OCI-LY3 (cell line): ENCODE results near the gene PDE4A.

Experiments
- H2AFZ ChIP-seq: fragments of 200-600, 300-600 bp; shearing (Covaris generic); 2 replicates; pipeline ENCODE4 v1.6.0; 2014; ENCODE audit warnings: antibody characterized with exemption, low read depth, low read length
- H3K27ac ChIP-seq: fragments of 200-600, 300-600 bp; sonication (generic); 2 replicates; pipeline ENCODE4 v1.5.1; 2014; ENCODE audit warnings: mild to moderate bottlenecking, low read length, moderate library complexity, mixed read lengths
- H3K27me3 ChIP-seq: fragments of 200-600, 300-600 bp; sonication (generic); 2 replicates; pipeline ENCODE4 v1.6.1; 2014; ENCODE audit warnings: low read depth, low read length, mixed read lengths
- H3K36me3 ChIP-seq: fragments of 200-600, 300-600 bp; sonication (generic); replicated peaks from 2 replicates; pipeline ENCODE3; 2014; ENCODE audit warnings: low read depth, low read length, mixed read lengths
- H3K4me1 ChIP-seq: fragments of 300-600, 200-600 bp; sonication (generic); 2 replicates; pipeline ENCODE4 v1.6.1; 2014; ENCODE audit warnings: low read length, mixed read lengths
- H3K4me2 ChIP-seq: fragments of 200-600, 300-600 bp; sonication (generic); 2 replicates; pipeline ENCODE4 v1.6.1; 2014; ENCODE audit warnings: low read length, mixed read lengths
- H3K4me3 ChIP-seq: fragments of 300-600, 200-600 bp; sonication (generic); 2 replicates; pipeline ENCODE4 v1.5.1; 2014; ENCODE audit warnings: antibody characterized with exemption, mild to moderate bottlenecking, low read length, moderate library complexity
- H3K79me2 ChIP-seq: fragments of 300-600, 200-600 bp; shearing (Covaris generic); 2 replicates; pipeline ENCODE4 v1.6.1; 2014; ENCODE audit warnings: mild to moderate bottlenecking, low read length, mixed read lengths
- H3K9ac ChIP-seq: fragments of 300-600, 200-600 bp; shearing (Covaris generic); 2 replicates; pipeline ENCODE4 v1.6.0; 2014; ENCODE audit warnings: mild to moderate bottlenecking, low read length, moderate library complexity
- H3K9me3 ChIP-seq: fragments of 200-600, 300-600 bp; shearing (Covaris generic); 2 replicates; pipeline ENCODE4 v1.6.1; 2014; ENCODE audit warnings: low read length, mixed read lengths; ENCODE audit not compliant: insufficient read depth
- H4K20me1 ChIP-seq: fragments of 200-600, 300-600 bp; sonication (generic); 2 replicates; pipeline ENCODE4 v1.6.1; 2016; ENCODE audit warnings: low read length, mixed read lengths; ENCODE audit not compliant: insufficient read depth
- CTCF ChIP-seq: fragments of 200-600, 300-600 bp; sonication (generic); IDR thresholded peaks from 2 replicates; pipeline ENCODE4 v1.5.1; 2014; ENCODE audit warnings: antibody characterized with exemption, low read length, low read depth
- EZH2phosphoT487 ChIP-seq: fragments of 200-600 bp; shearing (Covaris generic); IDR thresholded peaks from 2 replicates; pipeline ENCODE4 v1.6.1; 2018; ENCODE audit warnings: antibody characterized with exemption, mixed run types, low read depth

PDE4A gene

GRCh38 chr19:10517361-10517759, 97.0 kb downstream of the PDE4A start, which contains the start of gene S1PR5:
TSS of gene S1PR5 (minus strand) at chr19:10517447. CDS start at chr19:10515011, 2,436 bp downstream.
- Histone ChIP-seq H3K9me3 (no peaks in the 10 kb centered on the region), H3K4me1 (peaks cover 12% of the 10 kb centered on the region), H3K79me2 (no peaks in the 10 kb centered on the region), H3K9ac (no peak within 1 kb of the TSS), H3K4me2 (no peak within 1 kb of the TSS), H3K27me3 (peaks cover 32% of the 10 kb centered on the region), H3K4me3 (no peak within 1 kb of the TSS), H4K20me1 (no peaks in the 10 kb centered on the region), H3K27ac (no peak within 1 kb of the TSS), H2AFZ (no peak within 1 kb of the TSS), H3K36me3 (no peaks in the 10 kb centered on the region)
- TF ChIP-seq EZH2phosphoT487: no peak
- no peak for TF ChIP-seq CTCF

DNA sequence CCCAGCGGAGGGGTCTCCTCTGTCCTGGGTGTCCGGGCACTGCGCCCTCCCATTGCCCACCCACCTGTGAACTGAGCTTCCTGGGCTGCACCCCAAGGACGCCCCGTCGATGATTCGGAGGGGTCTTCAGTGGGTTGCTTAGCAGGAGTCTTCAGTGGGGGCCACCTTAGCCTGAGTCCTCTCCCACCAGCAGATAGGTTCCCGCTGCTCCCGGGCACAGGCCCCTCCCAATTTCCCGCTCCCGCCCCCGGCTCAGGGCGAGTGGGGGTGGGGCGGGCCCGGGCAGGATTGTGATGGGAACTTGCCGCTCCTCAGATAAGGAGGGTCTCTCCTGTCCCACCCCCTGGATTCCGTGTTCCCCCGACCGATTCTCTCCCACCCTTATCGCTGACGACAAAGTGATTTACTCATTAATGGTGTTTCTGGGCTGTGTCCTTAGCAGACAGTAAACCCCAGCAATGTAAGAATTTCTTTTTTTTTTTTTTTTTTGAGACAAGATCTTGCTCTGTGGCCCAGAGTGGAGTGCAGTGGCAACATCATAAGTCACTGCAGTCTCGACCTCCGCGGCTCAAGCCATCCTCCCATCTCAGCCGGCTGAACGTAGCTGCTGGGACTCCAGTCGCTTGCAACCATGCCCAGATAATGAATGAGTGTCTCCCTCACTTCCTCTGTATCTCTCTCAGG, 97.6 kb downstream of the PDE4A start:
- no peak overlapping the region for H3K27ac ChIP-seq
- H3K4me1 ChIP-seq: peaks cover 12% of the 10 kb centered on the region
- no peak overlapping the region for H3K4me3 ChIP-seq
- H3K27me3 ChIP-seq: peaks cover 32% of the 10 kb centered on the region
- no peaks in the 10 kb centered on the region for H4K20me1 ChIP-seq
- no peak overlapping the region for H3K4me2 ChIP-seq
- no peaks in the 10 kb centered on the region for H3K9me3 ChIP-seq
- H2AFZ ChIP-seq: no peak overlapping the region
- no peak for TF ChIP-seq CTCF
- TF ChIP-seq EZH2phosphoT487: no peak
- no peaks in the 10 kb centered on the region for H3K36me3 ChIP-seq
- no peaks in the 10 kb centered on the region for H3K79me2 ChIP-seq
- H3K9ac ChIP-seq: no peak overlapping the region

- H3K79me2 ChIP-seq: no peaks in the 10 kb centered on the region
- no peak overlapping the region for H3K9ac ChIP-seq
- no peak overlapping the region for H3K27ac ChIP-seq
- no peaks in the 10 kb centered on the region for H3K36me3 ChIP-seq
- TF ChIP-seq EZH2phosphoT487: no peak
- no peak for TF ChIP-seq CTCF
- peak overlapping the region; percentile 53; the same call in 1 of the 2 replicates for H2AFZ ChIP-seq
- peaks cover 27% of the 10 kb centered on the region for H3K27me3 ChIP-seq
- H4K20me1 ChIP-seq: no peaks in the 10 kb centered on the region
- peak overlapping the region; percentile 42 for H3K4me2 ChIP-seq
- peaks cover 12% of the 10 kb centered on the region for H3K4me1 ChIP-seq
- no peaks in the 10 kb centered on the region for H3K9me3 ChIP-seq
- peak overlapping the region; percentile 10 for H3K4me3 ChIP-seq
Observed at GRCh38 chr19:10518444-10519361, 98.4 kb downstream of the PDE4A start.
